Neural cell (in vitro differentiated cells): ENCODE data around the gene BRSK2. TPM values are rescaled to one million over a fixed set of nuclear protein-coding genes. Genes with fewer than 3 reads are reported as not detected.

ENCODE experiments used
- H2AFZ ChIP-seq: fragments of 200-600, 300-800 bp; sonication (generic), shearing (Covaris generic); 2 replicates; pipeline ENCODE4 v1.6.0; 2014; ENCODE audit warnings: low read depth, mild to moderate bottlenecking, antibody characterized with exemption, low read length, moderate library complexity
- H3F3A ChIP-seq: fragments of 200-600 bp; shearing (Covaris generic); 2 replicates; pipeline ENCODE4 v1.6.1; 2016; ENCODE audit warnings: mild to moderate bottlenecking, moderate library complexity, mixed read lengths, antibody characterized with exemption, low read length; ENCODE audit not compliant: insufficient read depth, poor library complexity, severe bottlenecking
- H3K27ac ChIP-seq: fragments of 200-600, 300-800 bp; sonication (generic), shearing (Covaris generic); 2 replicates; pipeline ENCODE4 v1.5.1; 2014; ENCODE audit warnings: mild to moderate bottlenecking, low read length, moderate library complexity
- H3K27me3 ChIP-seq: fragments of 300-800, 200-600 bp; sonication (generic), shearing (Covaris generic); 2 replicates; pipeline ENCODE4 v1.6.0; 2014; ENCODE audit warnings: mild to moderate bottlenecking, low read depth, low read length, moderate library complexity; ENCODE audit not compliant: insufficient read depth
- H3K36me3 ChIP-seq: fragments of 300-800, 200-600 bp; sonication (generic), shearing (Covaris generic); 2 replicates; pipeline ENCODE4 v1.5.1; 2014; ENCODE audit warnings: mild to moderate bottlenecking, antibody characterized with exemption, low read length, moderate library complexity; ENCODE audit not compliant: insufficient read depth
- H3K4me2 ChIP-seq: fragments of 300-800, 200-600 bp; sonication (generic), shearing (Covaris generic); 2 replicates; pipeline ENCODE4 v1.6.0; 2014; ENCODE audit warnings: mild to moderate bottlenecking, low read length
- H3K4me3 ChIP-seq: fragments of 300-800, 200-600 bp; sonication (generic), shearing (Covaris generic); 2 replicates; pipeline ENCODE4 v1.5.1; 2014; ENCODE audit warnings: mild to moderate bottlenecking, low read length, moderate library complexity
- H3K79me2 ChIP-seq: fragments of 200-600 bp; shearing (Covaris generic); replicated peaks from 2 replicates; pipeline ENCODE4 v1.6.0; 2014; ENCODE audit warnings: mild to moderate bottlenecking, low read length, moderate library complexity; ENCODE audit not compliant: insufficient read depth
- H3K9ac ChIP-seq: fragments of 300-800, 200-600 bp; sonication (generic), shearing (Covaris generic); 2 replicates; pipeline ENCODE4 v1.6.1; 2016; ENCODE audit warnings: mild to moderate bottlenecking, low read length, mixed read lengths
- H3K9me2 ChIP-seq: fragments of 200-600 bp; shearing (Covaris generic); 2 replicates; pipeline ENCODE4 v1.6.1; 2016; ENCODE audit warnings: mild to moderate bottlenecking, low read length, mixed read lengths; ENCODE audit not compliant: insufficient read depth
- H3K9me3 ChIP-seq: fragments of 200-600, 300-800 bp; sonication (generic), shearing (Covaris generic); 2 replicates; pipeline ENCODE4 v1.6.1; 2016; ENCODE audit warnings: mild to moderate bottlenecking, mixed run types, low read length, moderate library complexity, mixed read lengths
- H4K20me1 ChIP-seq: fragments of 200-600 bp; shearing (Covaris generic); 2 replicates; pipeline ENCODE4 v1.6.1; 2016; ENCODE audit warnings: mild to moderate bottlenecking, mixed run types; ENCODE audit not compliant: insufficient read depth
- CTCF ChIP-seq: fragments of 450-650 bp; IDR thresholded peaks from 2 replicates; pipeline ENCODE4 v1.5.1; 2014; ENCODE audit warnings: antibody characterized with exemption, mild to moderate bottlenecking, moderate library complexity; ENCODE audit not compliant: poor library complexity, severe bottlenecking
- EP300 ChIP-seq: fragments of 450-650 bp; conservative IDR thresholded peaks from 2 replicates; pipeline ENCODE4 v1.6.1; 2014; ENCODE audit warnings: antibody characterized with exemption, mild to moderate bottlenecking, moderate library complexity; ENCODE audit not compliant: poor library complexity, severe bottlenecking
- EZH2 ChIP-seq: fragments of 200-600, 300-800 bp; shearing (Covaris generic), sonication (generic); IDR thresholded peaks from 2 replicates; pipeline ENCODE4 v1.6.1; 2014; ENCODE audit warnings: antibody characterized with exemption, low read length, borderline replicate concordance, mild to moderate bottlenecking; ENCODE audit not compliant: insufficient read depth, poor library complexity, severe bottlenecking
- MXI1 ChIP-seq: fragments of 450-650 bp; conservative IDR thresholded peaks from 2 replicates; pipeline ENCODE4 v1.6.1; 2014; ENCODE audit warnings: antibody characterized with exemption, mild to moderate bottlenecking; ENCODE audit not compliant: poor library complexity, severe bottlenecking
- POLR2AphosphoS5 ChIP-seq: IDR thresholded peaks from 2 replicates; pipeline ENCODE4 v1.6.1; 2012
- RAD21 ChIP-seq: fragments of 450-650 bp; conservative IDR thresholded peaks from 2 replicates; pipeline ENCODE4 v1.6.1; 2014; ENCODE audit warnings: antibody characterized with exemption, mild to moderate bottlenecking, moderate library complexity
- REST ChIP-seq: IDR thresholded peaks from 2 replicates; pipeline ENCODE4 v1.6.1; 2012; ENCODE audit warnings: borderline replicate concordance
- SMC3 ChIP-seq: fragments of 450-650 bp; conservative IDR thresholded peaks from 2 replicates; pipeline ENCODE4 v1.6.1; 2014; ENCODE audit warnings: antibody characterized with exemption, mild to moderate bottlenecking, moderate library complexity; ENCODE audit not compliant: poor library complexity
- TAF1 ChIP-seq: IDR thresholded peaks from 2 replicates; pipeline ENCODE4 v1.6.1; 2012; ENCODE audit warnings: low read depth
- polyA plus RNA-seq: library from polyadenylated mRNA; depleted of rRNA; stranded (reverse); fragments of >200 nt; gene quantifications from 2 replicates; pipeline ENCODE4 v1.2.3, GENCODE V29; 2014

BRSK2 gene
- polyA plus RNA-seq, 1 donor from 2014 or later, result 47.5 TPM

- no peaks in the 10 kb centered on the region for H3K9me3 ChIP-seq
- H3K27me3 ChIP-seq, result no peaks in the 10 kb centered on the region
- H3K79me2 ChIP-seq, result no peaks in the 10 kb centered on the region
- TF ChIP-seq RAD21 (no peak), REST (no peak), MXI1 (no peak), POLR2AphosphoS5 (no peak), SMC3 (no peak), TAF1 (no peak), EP300 (no peak), EZH2 (no peak), CTCF (no peak)
- H3K9me2 ChIP-seq, result no peaks in the 10 kb centered on the region
- no peak overlapping the region for H3K9ac ChIP-seq
- H3K4me2 ChIP-seq, result no peak overlapping the region
- H4K20me1 ChIP-seq, result no peaks in the 10 kb centered on the region
- H3K36me3 ChIP-seq, result peaks cover 4% of the 10 kb centered on the region
- H3K27ac ChIP-seq, result no peak overlapping the region
- H2AFZ ChIP-seq, result no peak overlapping the region
- no peak overlapping the region for H3K4me3 ChIP-seq
- H3F3A ChIP-seq, result no peaks in the 10 kb centered on the region
These were observed 88.8 kb downstream of the BRSK2 start for GRCh38 chr11:1478544-1478943.

DNA sequence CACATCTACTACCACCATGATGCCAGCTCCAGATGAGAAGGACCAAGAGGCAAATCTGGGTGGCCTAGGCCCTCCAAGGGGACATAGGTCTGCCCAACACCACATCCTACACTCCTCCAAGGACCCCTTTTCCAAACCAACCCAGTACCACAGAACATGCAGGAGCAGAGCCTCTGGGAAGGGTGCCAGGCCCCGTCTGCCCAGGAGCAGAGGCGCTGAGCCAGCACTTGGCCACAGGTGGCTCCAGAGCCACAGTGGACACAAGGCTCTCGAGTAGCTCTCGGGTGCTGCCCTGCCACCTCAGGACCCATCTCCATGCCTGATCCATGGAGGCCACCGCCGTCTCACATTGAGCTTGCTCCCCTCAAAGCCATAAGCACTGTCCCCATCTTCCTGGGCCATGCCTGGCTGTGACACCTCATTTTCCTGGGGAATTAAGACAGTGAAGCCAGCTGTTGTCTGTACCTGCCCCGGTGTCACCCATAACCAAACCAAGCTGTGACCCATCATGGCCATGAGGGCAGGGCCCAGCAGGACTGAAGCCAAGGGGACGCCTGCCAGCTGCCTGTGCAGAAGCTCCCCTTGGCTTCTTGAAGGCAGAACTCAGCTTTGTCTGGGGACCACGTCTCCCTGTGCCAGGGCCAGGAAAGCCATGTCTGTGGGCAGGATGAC is 89.4 kb downstream of the BRSK2 start:
- Histone ChIP-seq H3K27ac (no peak overlapping the region), H3K9ac (no peak overlapping the region)
- TF ChIP-seq TAF1 (no peak), MXI1 (no peak), SMC3 (no peak)

More for the DNA sequence above, 89.4 kb downstream of the BRSK2 start:
- Histone ChIP-seq H3F3A (no peaks in the 10 kb centered on the region), H3K4me3 (no peak overlapping the region), H3K4me2 (no peak overlapping the region), H3K36me3 (peaks cover 4% of the 10 kb centered on the region), H3K79me2 (no peaks in the 10 kb centered on the region), H4K20me1 (no peaks in the 10 kb centered on the region), H3K9me2 (no peaks in the 10 kb centered on the region), H3K27me3 (no peaks in the 10 kb centered on the region), H3K9me3 (no peaks in the 10 kb centered on the region), H2AFZ (no peak overlapping the region)
